K562 (cell line): Measurements from ENCODE around the gene SLC49A3. TPM values are rescaled to one million over a fixed set of nuclear protein-coding genes. Genes with fewer than 3 reads are reported as not detected.

Experiments used
- ARNT ChIP-seq, 2 experiments: fragments of 450-650 bp; IDR thresholded peaks; 2 replicates each; pipeline ENCODE4 v1.6.1; 2016; ENCODE audit warnings: mild to moderate bottlenecking in 1 of 2
- ATF1 ChIP-seq, 2 experiments: fragments of 450-650 bp in 1 of 2; IDR thresholded peaks; 2 replicates each; pipeline ENCODE4 v1.6.1; 2016; ENCODE audit warnings: missing compliant biosample characterization in 1 of 2, missing genetic modification characterization in 1 of 2
- ATF7 ChIP-seq: fragments of 450-650 bp; IDR thresholded peaks from 2 replicates; pipeline ENCODE4 v1.7.1; 2014; ENCODE audit warnings: mild to moderate bottlenecking, moderate library complexity
- CREM ChIP-seq: IDR thresholded peaks from 2 replicates; pipeline ENCODE4 v1.6.1; 2014; ENCODE audit warnings: antibody characterized with exemption, low read depth
- EP300 ChIP-seq: IDR thresholded peaks from 2 replicates; pipeline ENCODE4 v1.6.1; 2012; ENCODE audit warnings: low read length, improper control_type of control experiment
- HMGN3 ChIP-seq: IDR thresholded peaks from 2 replicates; pipeline ENCODE4 v1.6.1; 2011; ENCODE audit warnings: borderline replicate concordance, low read depth, mild to moderate bottlenecking, mixed read lengths, low read length; ENCODE audit not compliant: insufficient read length; ENCODE audit errors: extremely low read depth
- MAFK ChIP-seq: IDR thresholded peaks from 2 replicates; pipeline ENCODE4 v1.6.1; 2011; ENCODE audit warnings: low read length, improper control_type of control experiment
- MEIS2 ChIP-seq: fragments of 450-650 bp; IDR thresholded peaks from 2 replicates; pipeline ENCODE4 v1.6.1; 2014; ENCODE audit warnings: mild to moderate bottlenecking; ENCODE audit not compliant: partially characterized antibody
- NFE2 ChIP-seq: IDR thresholded peaks from 2 replicates; pipeline ENCODE4 v1.6.1; 2014; ENCODE audit warnings: antibody characterized with exemption, low read depth
- RBBP5 ChIP-seq: fragments of 200-600 bp; sonication (generic); IDR thresholded peaks from 2 replicates; pipeline ENCODE4 v1.6.1; 2012; ENCODE audit warnings: borderline replicate concordance, mild to moderate bottlenecking, low read length, control low read depth, inconsistent platforms; ENCODE audit not compliant: insufficient read depth, poor library complexity, severe bottlenecking
- RCOR1 ChIP-seq, 2 experiments: IDR thresholded peaks; 2 replicates each; pipeline ENCODE4 v1.6.1; 2012; ENCODE audit warnings: low read depth in 2 of 2, low read length in 2 of 2, borderline replicate concordance in 1 of 2, improper control_type of control experiment in 1 of 2
- ZNF146 ChIP-seq: IDR thresholded peaks from one replicate; pipeline ENCODE4 v1.6.1; 2018; ENCODE audit warnings: missing compliant biosample characterization; ENCODE audit not compliant: unreplicated experiment
- ZNF583 ChIP-seq: fragments of 250-450 bp; sonication (Bioruptor Pico); IDR thresholded peaks from 2 replicates; pipeline ENCODE4 v1.4.0; 2020
- ZNF699 ChIP-seq: fragments of 250-450 bp; sonication (Bioruptor Pico); IDR thresholded peaks from 2 replicates; pipeline ENCODE4 v1.8.0; 2021; ENCODE audit warnings: mild to moderate bottlenecking, moderate library complexity; ENCODE audit not compliant: insufficient replicate concordance
- polyA plus RNA-seq, 8 experiments: library from polyadenylated mRNA; depleted of rRNA in 4 of 8; stranded (reverse) in 5 of 8; unstranded in 3 of 8; fragments of >200 nt; fragmentation: Nextera tagmentation in 2 of 8; fragmentation: Illumina TruSeq in 1 of 8; extraction: Ambion mirVana in 2 of 8; extraction: Trizol in 1 of 8; gene quantifications; 2 replicates each; pipeline versions ENCODE4 v1.2.1 to v1.2.3, GENCODE V29; 2011 to 2014; ENCODE audit warnings: inconsistent platforms in 1 of 8, missing spikeins in 1 of 8
- total RNA-seq, 7 experiments: library from RNA; depleted of rRNA in 6 of 7; stranded (reverse); fragments of >200 nt in 6 of 7; fragmentation: Illumina TruSeq in 2 of 7; extraction: Trizol in 2 of 7; gene quantifications; 2 replicates each; pipeline versions ENCODE4 v1.2.1 to v1.2.3, GENCODE V29; 2011 to 2021; ENCODE audit warnings: low replicate concordance in 1 of 7
- TF ChIP-seq, protein P1 (sequence below): sonication (generic); formaldehyde crosslinking; IDR thresholded peaks from 2 replicates; pipeline ENCODE4 v1.8.0; 2023; ENCODE audit warnings: missing genetic modification reagents, mild to moderate bottlenecking, borderline replicate concordance
- TF ChIP-seq, protein P2 (sequence below): fragments of 450-650 bp; IDR thresholded peaks from 2 replicates; pipeline ENCODE4 v1.6.1; 2016
- TF ChIP-seq, protein P3 (sequence below): fragments of 450-650 bp; IDR thresholded peaks from 2 replicates; pipeline ENCODE4 v1.6.1; 2017; ENCODE audit warnings: antibody characterized with exemption, mild to moderate bottlenecking

SLC49A3 gene
- total and polyA plus RNA-seq, 9 of the 15 experiments (the other 6 are each of a cell fraction or from before 2014, with no cell fraction given) = 0.24 to 0.41 TPM; not detected in 7

DNA sequence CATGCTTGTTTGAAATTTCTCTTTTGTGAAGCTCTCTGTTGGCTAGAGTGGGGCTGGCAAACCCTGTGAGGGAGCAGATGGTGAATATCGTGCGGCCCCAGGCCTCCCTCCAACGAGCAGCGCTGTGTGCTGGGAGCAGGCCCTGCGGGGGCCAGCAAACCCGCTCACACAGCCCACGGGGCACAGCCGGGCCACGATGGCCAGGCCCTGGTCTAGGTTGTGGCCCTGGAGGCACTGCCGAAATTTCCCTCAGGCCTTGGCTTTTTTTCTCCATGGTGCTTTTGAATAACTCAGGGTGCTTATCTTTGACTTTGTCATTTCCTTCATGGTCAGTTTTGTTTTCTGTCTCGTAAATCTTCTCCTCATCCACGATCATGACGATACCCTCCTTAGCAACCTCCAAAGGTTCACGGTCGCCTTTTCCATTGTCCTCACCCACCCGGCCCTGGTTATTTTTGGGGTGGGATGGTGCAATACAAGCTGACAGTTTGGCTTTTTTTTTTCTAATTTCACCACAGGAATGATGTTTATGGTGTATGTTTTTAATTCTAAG, 37.4 kb upstream of the SLC49A3 start (continued):
- TF ChIP-seq, protein P1, sequence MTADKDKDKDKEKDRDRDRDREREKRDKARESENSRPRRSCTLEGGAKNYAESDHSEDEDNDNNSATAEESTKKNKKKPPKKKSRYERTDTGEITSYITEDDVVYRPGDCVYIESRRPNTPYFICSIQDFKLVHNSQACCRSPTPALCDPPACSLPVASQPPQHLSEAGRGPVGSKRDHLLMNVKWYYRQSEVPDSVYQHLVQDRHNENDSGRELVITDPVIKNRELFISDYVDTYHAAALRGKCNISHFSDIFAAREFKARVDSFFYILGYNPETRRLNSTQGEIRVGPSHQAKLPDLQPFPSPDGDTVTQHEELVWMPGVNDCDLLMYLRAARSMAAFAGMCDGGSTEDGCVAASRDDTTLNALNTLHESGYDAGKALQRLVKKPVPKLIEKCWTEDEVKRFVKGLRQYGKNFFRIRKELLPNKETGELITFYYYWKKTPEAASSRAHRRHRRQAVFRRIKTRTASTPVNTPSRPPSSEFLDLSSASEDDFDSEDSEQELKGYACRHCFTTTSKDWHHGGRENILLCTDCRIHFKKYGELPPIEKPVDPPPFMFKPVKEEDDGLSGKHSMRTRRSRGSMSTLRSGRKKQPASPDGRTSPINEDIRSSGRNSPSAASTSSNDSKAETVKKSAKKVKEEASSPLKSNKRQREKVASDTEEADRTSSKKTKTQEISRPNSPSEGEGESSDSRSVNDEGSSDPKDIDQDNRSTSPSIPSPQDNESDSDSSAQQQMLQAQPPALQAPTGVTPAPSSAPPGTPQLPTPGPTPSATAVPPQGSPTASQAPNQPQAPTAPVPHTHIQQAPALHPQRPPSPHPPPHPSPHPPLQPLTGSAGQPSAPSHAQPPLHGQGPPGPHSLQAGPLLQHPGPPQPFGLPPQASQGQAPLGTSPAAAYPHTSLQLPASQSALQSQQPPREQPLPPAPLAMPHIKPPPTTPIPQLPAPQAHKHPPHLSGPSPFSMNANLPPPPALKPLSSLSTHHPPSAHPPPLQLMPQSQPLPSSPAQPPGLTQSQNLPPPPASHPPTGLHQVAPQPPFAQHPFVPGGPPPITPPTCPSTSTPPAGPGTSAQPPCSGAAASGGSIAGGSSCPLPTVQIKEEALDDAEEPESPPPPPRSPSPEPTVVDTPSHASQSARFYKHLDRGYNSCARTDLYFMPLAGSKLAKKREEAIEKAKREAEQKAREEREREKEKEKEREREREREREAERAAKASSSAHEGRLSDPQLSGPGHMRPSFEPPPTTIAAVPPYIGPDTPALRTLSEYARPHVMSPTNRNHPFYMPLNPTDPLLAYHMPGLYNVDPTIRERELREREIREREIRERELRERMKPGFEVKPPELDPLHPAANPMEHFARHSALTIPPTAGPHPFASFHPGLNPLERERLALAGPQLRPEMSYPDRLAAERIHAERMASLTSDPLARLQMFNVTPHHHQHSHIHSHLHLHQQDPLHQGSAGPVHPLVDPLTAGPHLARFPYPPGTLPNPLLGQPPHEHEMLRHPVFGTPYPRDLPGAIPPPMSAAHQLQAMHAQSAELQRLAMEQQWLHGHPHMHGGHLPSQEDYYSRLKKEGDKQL = no peak
- TF ChIP-seq, protein P2, sequence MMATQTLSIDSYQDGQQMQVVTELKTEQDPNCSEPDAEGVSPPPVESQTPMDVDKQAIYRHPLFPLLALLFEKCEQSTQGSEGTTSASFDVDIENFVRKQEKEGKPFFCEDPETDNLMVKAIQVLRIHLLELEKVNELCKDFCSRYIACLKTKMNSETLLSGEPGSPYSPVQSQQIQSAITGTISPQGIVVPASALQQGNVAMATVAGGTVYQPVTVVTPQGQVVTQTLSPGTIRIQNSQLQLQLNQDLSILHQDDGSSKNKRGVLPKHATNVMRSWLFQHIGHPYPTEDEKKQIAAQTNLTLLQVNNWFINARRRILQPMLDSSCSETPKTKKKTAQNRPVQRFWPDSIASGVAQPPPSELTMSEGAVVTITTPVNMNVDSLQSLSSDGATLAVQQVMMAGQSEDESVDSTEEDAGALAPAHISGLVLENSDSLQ = peak; percentile 87
- TF ChIP-seq ZNF146 (CRISPR knock-in tag) (no peak), RBBP5 (peak; percentile 47), CREM (peak; percentile 34; the same call in 1 of the 2 replicates), ATF7 (peak; percentile 42; the same call in 1 of the 2 replicates), ZNF699 (CRISPR knock-in tag) (no peak), NFE2 (peak; percentile 13; the same call in 1 of the 2 replicates), ZNF583 (CRISPR knock-in tag) (no peak), MEIS2 (peak; percentile 95), RCOR1 (IDR thresholded peaks at IDR 0.05; ENCODE audit: borderline replicate concordance in 1 of 2, low read depth in 2 of 2, low read length in 2 of 2) (peak in 1 of 2 experiments; percentile 51; a peak in 2 of 4 replicates), EP300 (peak; percentile 51; the same call in 1 of the 2 replicates), ATF1 (CRISPR knock-in tag; IDR thresholded peaks at IDR 0.05) (no peak), ATF1 (tag; IDR thresholded peaks at IDR 0.05) (peak; percentile 43; the same call in 1 of the 2 replicates), ARNT (IDR thresholded peaks at IDR 0.05) (no peak; a peak in 1 of 4 replicates), MAFK (no peak), HMGN3 (peak; percentile 44)
- TF ChIP-seq, protein P3, sequence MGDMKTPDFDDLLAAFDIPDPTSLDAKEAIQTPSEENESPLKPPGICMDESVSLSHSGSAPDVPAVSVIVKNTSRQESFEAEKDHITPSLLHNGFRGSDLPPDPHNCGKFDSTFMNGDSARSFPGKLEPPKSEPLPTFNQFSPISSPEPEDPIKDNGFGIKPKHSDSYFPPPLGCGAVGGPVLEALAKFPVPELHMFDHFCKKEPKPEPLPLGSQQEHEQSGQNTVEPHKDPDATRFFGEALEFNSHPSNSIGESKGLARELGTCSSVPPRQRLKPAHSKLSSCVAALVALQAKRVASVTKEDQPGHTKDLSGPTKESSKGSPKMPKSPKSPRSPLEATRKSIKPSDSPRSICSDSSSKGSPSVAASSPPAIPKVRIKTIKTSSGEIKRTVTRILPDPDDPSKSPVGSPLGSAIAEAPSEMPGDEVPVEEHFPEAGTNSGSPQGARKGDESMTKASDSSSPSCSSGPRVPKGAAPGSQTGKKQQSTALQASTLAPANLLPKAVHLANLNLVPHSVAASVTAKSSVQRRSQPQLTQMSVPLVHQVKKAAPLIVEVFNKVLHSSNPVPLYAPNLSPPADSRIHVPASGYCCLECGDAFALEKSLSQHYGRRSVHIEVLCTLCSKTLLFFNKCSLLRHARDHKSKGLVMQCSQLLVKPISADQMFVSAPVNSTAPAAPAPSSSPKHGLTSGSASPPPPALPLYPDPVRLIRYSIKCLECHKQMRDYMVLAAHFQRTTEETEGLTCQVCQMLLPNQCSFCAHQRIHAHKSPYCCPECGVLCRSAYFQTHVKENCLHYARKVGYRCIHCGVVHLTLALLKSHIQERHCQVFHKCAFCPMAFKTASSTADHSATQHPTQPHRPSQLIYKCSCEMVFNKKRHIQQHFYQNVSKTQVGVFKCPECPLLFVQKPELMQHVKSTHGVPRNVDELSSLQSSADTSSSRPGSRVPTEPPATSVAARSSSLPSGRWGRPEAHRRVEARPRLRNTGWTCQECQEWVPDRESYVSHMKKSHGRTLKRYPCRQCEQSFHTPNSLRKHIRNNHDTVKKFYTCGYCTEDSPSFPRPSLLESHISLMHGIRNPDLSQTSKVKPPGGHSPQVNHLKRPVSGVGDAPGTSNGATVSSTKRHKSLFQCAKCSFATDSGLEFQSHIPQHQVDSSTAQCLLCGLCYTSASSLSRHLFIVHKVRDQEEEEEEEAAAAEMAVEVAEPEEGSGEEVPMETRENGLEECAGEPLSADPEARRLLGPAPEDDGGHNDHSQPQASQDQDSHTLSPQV = peak; percentile 65
